Measurements from ENCODE around the gene FARP2.

The FARP2 gene

GRCh38 chr2:241460631-241461030 is 104.5 kb downstream of the FARP2 start:
- no peak for DNase-seq

- no peak for DNase-seq
These were observed 105.9 kb downstream of the FARP2 start for GRCh38 chr2:241461693-241462677.

GRCh38 chr2:241463276-241464135 is 107.4 kb downstream of the FARP2 start:
- no peak for DNase-seq

GRCh38 chr2:241465543-241465942 is 109.5 kb downstream of the FARP2 start:
- no peak for DNase-seq

- no peak for DNase-seq
These were observed 110.1 kb downstream of the FARP2 start for GRCh38 chr2:241466230-241466629.

- no peak for DNase-seq
These were observed 111.8 kb downstream of the FARP2 start for GRCh38 chr2:241467777-241468475.

- DNase-seq, result no peak
These were observed 112.3 kb downstream of the FARP2 start for GRCh38 chr2:241468476-241468781.

- DNase-seq, result no peak
These were observed 113.7 kb downstream of the FARP2 start for GRCh38 chr2:241469746-241470145.

- no peak for DNase-seq
These were observed 117.3 kb downstream of the FARP2 start for GRCh38 chr2:241473399-241473798.

- DNase-seq, result no peak
These were observed 119.2 kb downstream of the FARP2 start for GRCh38 chr2:241475267-241475666.

GRCh38 chr2:241478166-241478565 is 122.1 kb downstream of the FARP2 start:
- no peak for DNase-seq

GRCh38 chr2:241479026-241479898 is 123.2 kb downstream of the FARP2 start:
- DNase-seq, result no peak

- DNase-seq, result no peak
These were observed 125.6 kb downstream of the FARP2 start for GRCh38 chr2:241481687-241482086.

- DNase-seq, result no peak
These were observed 126.3 kb downstream of the FARP2 start for GRCh38 chr2:241482126-241482955.

- no peak for DNase-seq
These were observed 127.2 kb downstream of the FARP2 start for GRCh38 chr2:241483305-241483704.

- DNase-seq, result no peak
These were observed 129.3 kb downstream of the FARP2 start for GRCh38 chr2:241485172-241485911.

- no peak for DNase-seq
These were observed 133.0 kb downstream of the FARP2 start for GRCh38 chr2:241489088-241489487.

- no peak for DNase-seq
These were observed 133.9 kb downstream of the FARP2 start for GRCh38 chr2:241489733-241490680.

GRCh38 chr2:241490825-241491506 is 134.9 kb downstream of the FARP2 start:
- no peak for DNase-seq

All from CD4-positive, alpha-beta T cell treated with Interleukin-6 for 4 hours (primary cell).